ENCODE data around the gene ATP2B1.
"Not testable (repeated sequence)": the region's sequence is repeated elsewhere in the genome, so short reads cannot be mapped to it uniquely, and the experiment has no call there.

Gene ATP2B1

DNA sequence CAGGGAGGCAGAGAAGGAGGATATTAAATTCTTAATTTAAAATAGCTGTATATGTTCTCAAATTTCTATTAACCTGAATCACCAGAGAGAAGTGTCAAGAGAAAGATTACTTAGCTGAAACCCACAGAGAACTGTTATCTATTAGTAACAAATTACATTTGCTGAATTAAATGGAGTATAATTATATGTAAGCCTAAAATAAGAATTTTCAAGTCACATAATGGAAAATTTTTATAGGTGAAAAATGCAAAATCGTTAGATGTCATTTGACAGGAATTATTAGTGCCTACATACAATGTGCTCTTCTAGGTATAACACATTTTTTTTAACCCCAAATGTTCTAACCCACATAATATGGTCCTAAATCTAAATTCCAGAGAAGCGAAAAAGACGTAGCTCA, 4.1 kb upstream of the ATP2B1 start:
- no peak for DNase-seq (ENCODE audit: low read depth)

DNA sequence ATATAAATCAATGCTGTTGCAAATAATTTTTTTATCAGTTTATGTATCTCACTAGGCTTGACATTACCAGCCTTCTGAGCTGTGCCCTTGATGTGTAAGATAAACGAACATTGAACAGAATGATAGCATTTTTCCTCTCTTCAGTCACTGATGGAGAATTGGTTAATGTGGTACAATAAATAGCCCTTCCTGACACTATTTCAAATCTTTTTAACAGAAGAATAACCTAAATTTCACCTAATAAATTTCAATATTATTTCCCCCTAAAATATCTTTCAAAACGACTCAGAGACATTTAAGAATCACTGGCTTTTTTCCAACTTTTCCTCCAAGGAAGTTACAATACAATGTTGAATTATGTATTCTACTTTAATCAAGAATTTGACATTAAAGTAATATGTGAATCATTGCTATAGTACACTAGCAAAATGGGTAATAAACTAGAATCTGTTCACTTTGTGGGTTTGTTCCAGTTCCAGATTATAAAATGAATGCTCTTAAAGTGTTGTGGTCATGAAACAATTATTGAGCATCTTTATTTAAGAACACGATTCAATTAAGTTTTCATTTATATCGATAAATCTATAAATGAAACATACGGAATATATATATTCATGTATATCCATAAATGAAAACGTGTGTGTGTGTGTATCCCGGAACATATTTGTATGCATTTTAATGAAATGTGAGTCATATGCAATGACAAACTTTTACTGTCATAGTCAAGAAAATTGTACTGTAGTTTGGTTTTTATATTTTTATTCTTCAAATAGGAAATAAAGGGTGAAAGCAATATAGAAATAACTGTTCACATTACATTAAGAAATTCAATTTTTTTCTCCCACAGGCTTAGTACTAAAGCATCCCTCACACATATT, 2.5 kb upstream of the ATP2B1 start:
- DNase-seq (ENCODE audit: low read depth): no peak

DNA sequence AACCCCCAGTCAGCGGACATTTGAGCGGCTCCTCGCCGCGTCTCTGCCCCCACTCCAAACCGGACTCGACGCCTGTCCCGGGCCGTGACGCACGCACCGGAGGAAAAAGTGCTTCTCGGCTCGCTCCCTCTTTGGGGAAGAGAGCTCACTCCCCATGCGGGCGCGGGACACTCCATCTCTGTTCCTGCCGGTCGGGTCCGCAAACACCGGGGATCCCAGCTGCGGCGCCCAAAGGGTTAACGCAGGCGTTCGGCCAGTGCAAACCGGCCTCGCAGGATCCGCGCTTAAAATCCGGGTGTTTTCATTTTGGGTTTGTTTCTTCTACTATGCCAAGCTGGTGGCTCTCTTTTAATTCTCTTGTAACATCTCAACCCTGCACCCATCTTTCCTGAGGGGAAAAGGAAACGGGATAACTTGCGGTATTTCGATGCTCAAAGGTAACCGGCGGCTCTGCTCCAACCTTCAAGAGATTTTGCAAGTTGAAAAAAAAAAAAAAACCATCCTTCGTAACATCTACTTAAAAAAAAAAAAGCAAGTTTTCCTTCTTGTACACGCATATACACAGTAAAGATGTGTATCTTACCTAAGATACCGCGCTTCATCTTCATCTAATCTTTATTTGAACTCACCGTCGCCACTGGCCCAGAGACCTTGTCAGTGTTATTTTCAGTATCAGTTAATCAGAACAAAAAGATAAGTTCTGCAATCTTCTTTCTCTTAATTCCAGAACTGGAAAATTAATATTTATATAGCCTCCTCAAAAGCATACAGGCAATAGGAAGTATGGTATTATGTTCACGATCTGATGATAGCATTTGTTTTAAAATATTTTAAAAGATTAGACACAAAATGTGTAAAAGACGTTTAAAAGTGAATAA, 1.6 kb upstream of the ATP2B1 start:
- no peak for DNase-seq (ENCODE audit: low read depth)

GRCh38 chr12:89709157-89709994, 738 bp upstream of the ATP2B1 start:
- peak; percentile 100 for DNase-seq (ENCODE audit: low read depth)

DNA sequence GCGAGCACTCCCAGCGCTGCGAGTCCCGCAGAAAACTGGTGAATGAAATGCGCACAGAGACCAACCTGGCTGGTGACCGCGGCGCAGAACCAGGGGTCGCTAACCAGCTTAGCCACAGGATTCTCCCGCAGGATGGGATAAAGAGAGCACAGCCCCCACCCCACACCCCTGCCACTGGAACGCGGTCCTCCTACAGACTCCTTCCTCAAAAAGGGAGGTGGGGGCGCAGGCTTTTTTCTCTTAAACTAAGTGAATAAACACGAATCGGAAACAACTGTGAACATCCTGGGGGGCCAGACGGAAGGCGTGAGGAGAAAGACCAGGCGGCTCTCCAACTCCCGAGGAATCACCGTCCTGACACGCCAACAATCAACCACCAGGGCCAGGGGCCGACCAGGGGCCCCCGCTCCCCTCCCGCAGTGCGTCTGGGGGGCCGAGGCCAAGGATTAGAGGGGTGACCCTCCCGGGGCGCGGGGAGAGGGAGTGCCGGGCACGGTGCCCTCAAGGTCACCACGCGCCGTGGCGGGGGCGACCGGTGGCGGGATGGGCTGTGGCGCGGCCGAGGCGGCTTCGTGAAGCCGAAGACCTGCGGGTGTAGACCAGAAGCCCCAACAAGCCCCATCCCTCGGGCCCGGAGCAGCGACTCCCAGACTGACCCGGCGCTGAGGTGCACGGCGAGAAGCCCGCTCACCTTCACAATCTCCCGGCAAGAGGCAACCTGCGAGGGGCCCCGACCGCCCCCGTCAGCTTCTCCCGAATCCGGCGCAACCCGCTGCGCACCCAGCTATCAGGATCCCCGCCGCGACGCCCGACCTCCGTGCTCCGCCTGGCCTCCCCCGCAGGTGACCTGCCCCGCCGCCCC, 704 bp downstream of the ATP2B1 start:
- no peak for DNase-seq (ENCODE audit: low read depth)

DNA sequence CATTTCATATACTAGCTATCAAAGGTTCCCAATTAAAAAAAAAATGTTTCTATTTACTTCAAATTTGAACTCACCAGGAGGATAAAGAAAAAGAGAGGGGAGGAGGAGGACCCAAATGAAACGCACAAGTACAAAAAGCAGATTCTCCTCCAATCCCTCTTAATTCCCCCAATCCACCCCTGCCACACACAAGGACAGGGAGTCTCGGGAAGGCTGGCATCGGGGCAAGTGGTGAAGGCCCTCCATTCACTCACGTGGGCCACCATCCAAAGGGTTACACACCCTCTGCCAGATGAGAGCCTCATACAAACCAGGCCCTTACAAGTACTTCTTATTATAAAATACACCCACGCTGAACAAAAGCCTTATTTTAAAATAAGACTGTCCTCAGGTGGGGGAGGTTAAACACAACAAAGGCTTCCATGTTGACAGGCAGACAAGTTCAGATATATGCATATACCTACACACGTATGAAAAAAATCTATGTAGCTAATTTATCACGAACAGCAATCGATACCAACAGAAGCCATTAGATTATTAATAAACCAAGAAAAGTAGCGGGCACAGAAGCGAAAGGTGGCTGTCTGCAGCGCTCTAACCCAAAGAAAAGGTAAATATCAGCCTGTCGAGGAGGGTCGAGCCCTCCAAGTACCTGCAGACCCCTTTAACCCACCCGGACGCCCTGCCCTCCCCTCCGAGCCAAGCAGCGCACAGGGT, 1.5 kb downstream of the ATP2B1 start:
- no peak for DNase-seq (ENCODE audit: low read depth)

DNA sequence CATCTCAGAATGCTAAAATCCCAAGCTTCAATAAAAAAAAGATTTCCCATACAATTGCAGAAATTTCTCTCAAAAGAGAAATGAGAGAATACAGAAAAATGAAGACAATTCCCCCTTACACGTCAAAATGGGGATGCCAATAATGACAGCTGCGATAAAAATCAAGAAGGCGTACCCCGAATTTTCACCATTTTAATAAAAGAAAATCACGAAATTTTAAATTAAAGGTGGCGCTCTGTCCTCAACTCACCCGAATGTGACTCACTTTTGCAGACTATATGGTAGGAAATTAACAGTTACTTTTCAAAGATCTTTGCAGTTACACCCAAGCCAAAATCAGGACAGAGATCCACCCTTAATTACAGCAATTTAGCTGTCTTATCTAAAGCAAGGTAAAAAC, 2.1 kb downstream of the ATP2B1 start:
- DNase-seq (ENCODE audit: low read depth): no peak

DNA sequence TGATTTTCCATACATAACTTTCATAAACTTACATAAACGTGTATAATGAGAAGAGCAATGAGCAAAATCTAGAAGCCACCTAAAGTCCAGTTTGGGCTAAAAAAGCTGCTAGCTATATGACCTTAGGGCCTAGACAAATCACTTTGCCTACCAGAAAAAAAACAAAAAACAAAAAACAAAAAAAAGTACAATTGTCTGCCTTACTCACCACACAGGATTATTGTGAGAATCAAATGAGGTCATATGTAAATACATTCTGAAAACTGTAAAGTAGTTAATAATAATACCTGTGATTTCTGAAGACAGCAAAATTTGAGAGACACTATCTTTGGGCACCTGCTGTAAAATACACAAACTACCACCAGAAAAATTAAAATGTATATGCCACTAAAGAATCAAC, 4.2 kb downstream of the ATP2B1 start:
- no peak for DNase-seq (ENCODE audit: low read depth)

DNA sequence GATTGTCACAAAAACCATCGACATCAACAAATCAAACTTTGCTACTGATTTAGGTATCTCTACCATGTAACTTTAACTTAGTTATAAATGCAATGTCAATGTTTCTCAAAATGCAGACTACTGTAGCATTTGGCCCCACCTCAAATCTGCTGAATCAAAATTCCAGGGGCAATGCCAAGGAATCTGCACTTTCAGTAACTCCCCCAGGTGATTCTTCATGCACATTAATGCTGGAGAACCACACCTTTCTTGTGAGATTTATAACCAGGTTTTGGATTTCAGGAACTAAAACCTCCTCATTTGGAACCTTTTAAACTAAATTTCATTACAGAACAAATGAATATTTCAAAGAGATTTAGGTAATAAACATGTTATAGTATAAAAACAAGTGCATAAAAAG, 4.9 kb downstream of the ATP2B1 start:
- DNase-seq (ENCODE audit: low read depth): no peak

DNA sequence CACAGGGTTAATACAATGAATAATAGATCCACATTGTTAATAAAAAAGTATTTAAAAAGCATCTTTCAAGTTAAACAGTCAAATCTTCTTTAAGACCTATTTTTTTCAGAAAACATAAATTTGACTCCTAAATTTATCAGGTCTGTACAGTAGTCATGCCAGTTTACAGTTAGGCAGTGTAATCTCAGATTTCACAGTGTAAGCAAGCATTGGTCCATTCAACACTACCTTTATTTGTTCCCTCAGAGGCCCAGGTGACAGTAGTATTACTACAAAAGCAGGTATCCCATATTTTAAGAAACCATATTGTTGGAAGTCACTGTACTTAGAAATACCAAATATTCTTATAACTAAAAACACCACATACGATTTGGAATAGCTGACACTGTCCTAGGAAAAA, 6.1 kb downstream of the ATP2B1 start:
- no peak for DNase-seq (ENCODE audit: low read depth)

DNA sequence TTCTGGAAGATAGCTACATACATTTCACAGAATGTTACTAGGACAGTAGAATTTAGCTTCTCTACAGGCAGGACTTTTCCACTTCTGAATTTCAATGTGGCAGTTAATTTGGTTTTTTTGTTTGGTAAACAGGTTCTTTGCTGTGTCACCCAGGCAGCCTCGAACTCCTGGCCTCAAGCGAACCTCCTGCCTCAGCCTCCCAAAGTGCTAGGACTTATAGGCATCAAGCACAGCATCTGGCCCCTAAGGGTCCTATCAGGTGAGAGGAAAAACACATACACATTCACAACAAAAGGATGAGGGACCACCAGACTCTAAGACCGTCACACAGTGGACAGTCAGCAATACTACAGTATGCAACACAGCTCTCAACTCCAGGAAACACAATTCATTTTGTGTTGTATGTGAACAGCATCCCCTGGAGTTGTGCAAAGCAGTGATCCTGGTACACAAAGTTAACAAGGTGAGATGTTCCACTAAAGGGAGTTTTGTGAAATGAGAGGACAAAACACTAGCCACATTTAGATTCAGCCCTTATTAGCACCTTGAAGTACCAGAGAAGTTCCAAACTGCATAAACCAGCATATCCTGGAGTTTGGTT, 6.9 kb downstream of the ATP2B1 start:
- DNase-seq (ENCODE audit: low read depth): no peak

GRCh38 chr12:89700191-89700810, 8.3 kb downstream of the ATP2B1 start:
- DNase-seq (ENCODE audit: low read depth): no peak

- no peak for DNase-seq (ENCODE audit: low read depth)
These were observed 10.0 kb downstream of the ATP2B1 start for GRCh38 chr12:89698607-89699006.

- DNase-seq (ENCODE audit: low read depth): not testable (repeated sequence)
These were observed 10.9 kb downstream of the ATP2B1 start for GRCh38 chr12:89697728-89698127.

DNA sequence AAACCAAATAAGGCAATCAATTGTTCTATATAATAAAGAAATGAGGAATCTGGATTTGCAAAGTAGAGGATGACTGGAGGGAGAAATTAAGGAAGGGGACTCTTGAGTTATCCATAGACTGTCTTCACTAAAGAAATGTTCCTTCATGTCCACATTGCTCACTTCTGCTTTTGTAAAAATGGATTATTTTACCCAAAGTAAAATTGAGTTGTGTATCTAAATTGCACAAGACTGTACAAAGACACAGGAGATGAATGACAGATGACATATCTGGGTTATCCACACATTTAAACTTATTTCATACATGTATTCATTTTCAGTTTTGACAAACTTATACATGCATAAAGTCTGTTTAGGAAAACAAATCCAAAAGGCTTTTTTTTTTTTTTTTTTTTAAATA, 11.3 kb downstream of the ATP2B1 start:
- DNase-seq (ENCODE audit: low read depth): no peak

GRCh38 chr12:89695830-89696229, 12.8 kb downstream of the ATP2B1 start:
- no peak for DNase-seq (ENCODE audit: low read depth)

GRCh38 chr12:89695100-89695499, 13.5 kb downstream of the ATP2B1 start:
- no peak for DNase-seq (ENCODE audit: low read depth)

GRCh38 chr12:89694542-89694941, 14.1 kb downstream of the ATP2B1 start:
- no peak for DNase-seq (ENCODE audit: low read depth)

DNA sequence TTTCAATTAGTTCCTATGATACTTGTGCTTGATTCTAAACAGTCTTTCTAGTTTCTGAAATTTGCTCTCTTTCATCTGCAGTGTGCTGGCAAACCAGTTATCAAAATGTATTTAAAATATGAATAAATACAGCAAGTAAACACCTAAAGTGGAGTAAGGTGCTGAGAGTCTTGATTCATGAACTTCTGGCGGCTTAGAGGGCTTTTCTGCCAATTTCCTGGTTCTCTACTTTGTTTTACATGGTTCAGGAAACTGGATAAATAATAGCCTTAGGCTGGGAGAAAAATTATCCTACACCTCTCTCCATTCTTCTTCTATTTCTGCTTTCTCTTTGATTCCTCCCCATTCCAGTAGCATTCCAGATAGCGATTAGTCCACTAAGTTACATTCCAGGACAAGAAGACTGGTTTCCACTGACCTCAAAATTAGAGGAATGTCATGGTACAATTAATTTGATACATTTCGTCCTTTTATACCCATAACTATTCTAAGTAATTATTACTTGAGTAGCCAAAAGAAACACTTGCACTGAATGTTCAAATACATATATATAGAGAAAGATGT, 14.9 kb downstream of the ATP2B1 start:
- no peak for DNase-seq (ENCODE audit: low read depth)

All from stimulated activated CD8-positive, alpha-beta memory T cell treated with anti-CD3 and anti-CD28 coated beads, Interleukin-15, amount 100 ng/mL, for 1 hour (primary cell).